Astrocyte of the spinal cord (primary cell): ENCODE measurements around the gene CSK.
A peak's percentile ranks its signal among the peaks of the same experiment; 100 is the strongest.

Experiments used
- DNase-seq: peaks from one replicate; pipeline ENCODE4 v3.0.0; 2011; ENCODE audit warnings: low read depth, low spot score
- H3K4me3 ChIP-seq: 2 replicates; pipeline ENCODE4 v1.5.1; 2011; ENCODE audit warnings: low read depth, mild to moderate bottlenecking, low read length, moderate library complexity
- CTCF ChIP-seq: IDR thresholded peaks from 2 replicates; pipeline ENCODE4 v1.5.1; 2012; ENCODE audit warnings: low read depth, mild to moderate bottlenecking, low read length, inconsistent platforms
- in situ Hi-C: cut with HindIII; loops from 2 replicates; pipeline ENCODE4 v1.10.0; 2017; ENCODE audit warnings: low sequenced_read_pairs

Gene CSK

GRCh38 chr15:74808078-74808839, 26.4 kb downstream of the CSK start:
- no peak for DNase-seq
- H3K4me3 ChIP-seq = no peak overlapping the region
- TF ChIP-seq CTCF = no peak
- in situ Hi-C loops = no loop called here

GRCh38 chr15:74808840-74809229, 27.0 kb downstream of the CSK start:
- DNase-seq = no peak
- H3K4me3 ChIP-seq = no peak overlapping the region
- peak; percentile 15 for TF ChIP-seq CTCF
- in situ Hi-C loops = no loop called here

GRCh38 chr15:74809242-74809641, 27.4 kb downstream of the CSK start:
- no peak for DNase-seq
- H3K4me3 ChIP-seq = no peak overlapping the region
- in situ Hi-C loops = no loop called here
- TF ChIP-seq CTCF = no peak

- no peak overlapping the region for H3K4me3 ChIP-seq
- DNase-seq = no peak
- in situ Hi-C loops = no loop called here
- TF ChIP-seq CTCF = no peak
Measured at GRCh38 chr15:74809956-74810355, 28.1 kb downstream of the CSK start.

GRCh38 chr15:74812533-74812932, 30.7 kb downstream of the CSK start, which contains the start of gene LMAN1L:
LMAN1L (plus strand) TSS chr15:74812835; CDS start chr15:74812855, 20 bp downstream.
- H3K4me3 ChIP-seq = no peak within 1 kb of the TSS
- in situ Hi-C loops = no loop called here
- no peak for DNase-seq
- TF ChIP-seq CTCF = no peak

GRCh38 chr15:74815121-74815934, 33.4 kb downstream of the CSK start:
- no peak for TF ChIP-seq CTCF
- no peak for DNase-seq
- in situ Hi-C loops = no loop called here
- no peak overlapping the region for H3K4me3 ChIP-seq
